ENCODE results near the gene IPP.

DNA sequence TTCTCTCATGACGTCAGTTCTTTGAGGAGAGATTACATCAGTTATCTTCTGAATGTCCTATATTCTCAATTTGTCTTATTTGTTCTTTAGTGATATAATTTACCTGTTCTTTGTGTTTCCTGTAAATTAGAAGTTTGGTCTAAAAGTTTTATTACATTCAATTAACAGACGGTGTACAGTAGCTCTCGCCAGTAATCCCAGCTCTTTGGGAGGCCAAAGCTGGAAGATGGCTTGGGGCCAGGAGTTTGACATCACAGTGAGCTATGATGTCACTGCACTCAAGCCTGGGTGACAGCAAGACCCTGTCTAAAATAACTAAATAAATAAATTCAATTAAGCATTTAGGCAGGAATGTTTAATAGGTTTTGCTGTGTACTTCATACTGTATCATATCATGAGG is 25.3 kb upstream of the IPP start:
- TF ChIP-seq, protein P1, sequence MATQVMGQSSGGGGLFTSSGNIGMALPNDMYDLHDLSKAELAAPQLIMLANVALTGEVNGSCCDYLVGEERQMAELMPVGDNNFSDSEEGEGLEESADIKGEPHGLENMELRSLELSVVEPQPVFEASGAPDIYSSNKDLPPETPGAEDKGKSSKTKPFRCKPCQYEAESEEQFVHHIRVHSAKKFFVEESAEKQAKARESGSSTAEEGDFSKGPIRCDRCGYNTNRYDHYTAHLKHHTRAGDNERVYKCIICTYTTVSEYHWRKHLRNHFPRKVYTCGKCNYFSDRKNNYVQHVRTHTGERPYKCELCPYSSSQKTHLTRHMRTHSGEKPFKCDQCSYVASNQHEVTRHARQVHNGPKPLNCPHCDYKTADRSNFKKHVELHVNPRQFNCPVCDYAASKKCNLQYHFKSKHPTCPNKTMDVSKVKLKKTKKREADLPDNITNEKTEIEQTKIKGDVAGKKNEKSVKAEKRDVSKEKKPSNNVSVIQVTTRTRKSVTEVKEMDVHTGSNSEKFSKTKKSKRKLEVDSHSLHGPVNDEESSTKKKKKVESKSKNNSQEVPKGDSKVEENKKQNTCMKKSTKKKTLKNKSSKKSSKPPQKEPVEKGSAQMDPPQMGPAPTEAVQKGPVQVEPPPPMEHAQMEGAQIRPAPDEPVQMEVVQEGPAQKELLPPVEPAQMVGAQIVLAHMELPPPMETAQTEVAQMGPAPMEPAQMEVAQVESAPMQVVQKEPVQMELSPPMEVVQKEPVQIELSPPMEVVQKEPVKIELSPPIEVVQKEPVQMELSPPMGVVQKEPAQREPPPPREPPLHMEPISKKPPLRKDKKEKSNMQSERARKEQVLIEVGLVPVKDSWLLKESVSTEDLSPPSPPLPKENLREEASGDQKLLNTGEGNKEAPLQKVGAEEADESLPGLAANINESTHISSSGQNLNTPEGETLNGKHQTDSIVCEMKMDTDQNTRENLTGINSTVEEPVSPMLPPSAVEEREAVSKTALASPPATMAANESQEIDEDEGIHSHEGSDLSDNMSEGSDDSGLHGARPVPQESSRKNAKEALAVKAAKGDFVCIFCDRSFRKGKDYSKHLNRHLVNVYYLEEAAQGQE (IDR thresholded peaks at IDR 0.05; ENCODE audit: insufficient read depth in 1 of 2, low read depth in 2 of 2, low read length in 2 of 2) = no peak
- TF ChIP-seq TAF1 (IDR thresholded peaks at IDR 0.05; ENCODE audit: borderline replicate concordance, insufficient read depth, low read length) (no peak), POLR2AphosphoS5 (IDR thresholded peaks at IDR 0.05; ENCODE audit: low read depth, low read length) (no peak), SIN3A (IDR thresholded peaks at IDR 0.05; ENCODE audit: borderline replicate concordance, insufficient read depth, low read length) (no peak), FOXP2 (optimal IDR thresholded peaks at IDR 0.05; ENCODE audit: borderline replicate concordance, extremely low read depth, extremely low read length, insufficient read depth) (no peak)
